DMS114 treated with DMSO at 0.1 percent for 48 hours (cell line): ENCODE data around the gene ITGB2.
"Not testable (repeated sequence)": the region's sequence is repeated elsewhere in the genome, so short reads cannot be mapped to it uniquely, and the experiment has no call there.

Source experiments
- DNase-seq: peaks from one replicate; lab custom pipeline; 2025; ENCODE audit not compliant: unreplicated experiment; lab: John Stamatoyannopoulos, UW

ITGB2 gene

DNA sequence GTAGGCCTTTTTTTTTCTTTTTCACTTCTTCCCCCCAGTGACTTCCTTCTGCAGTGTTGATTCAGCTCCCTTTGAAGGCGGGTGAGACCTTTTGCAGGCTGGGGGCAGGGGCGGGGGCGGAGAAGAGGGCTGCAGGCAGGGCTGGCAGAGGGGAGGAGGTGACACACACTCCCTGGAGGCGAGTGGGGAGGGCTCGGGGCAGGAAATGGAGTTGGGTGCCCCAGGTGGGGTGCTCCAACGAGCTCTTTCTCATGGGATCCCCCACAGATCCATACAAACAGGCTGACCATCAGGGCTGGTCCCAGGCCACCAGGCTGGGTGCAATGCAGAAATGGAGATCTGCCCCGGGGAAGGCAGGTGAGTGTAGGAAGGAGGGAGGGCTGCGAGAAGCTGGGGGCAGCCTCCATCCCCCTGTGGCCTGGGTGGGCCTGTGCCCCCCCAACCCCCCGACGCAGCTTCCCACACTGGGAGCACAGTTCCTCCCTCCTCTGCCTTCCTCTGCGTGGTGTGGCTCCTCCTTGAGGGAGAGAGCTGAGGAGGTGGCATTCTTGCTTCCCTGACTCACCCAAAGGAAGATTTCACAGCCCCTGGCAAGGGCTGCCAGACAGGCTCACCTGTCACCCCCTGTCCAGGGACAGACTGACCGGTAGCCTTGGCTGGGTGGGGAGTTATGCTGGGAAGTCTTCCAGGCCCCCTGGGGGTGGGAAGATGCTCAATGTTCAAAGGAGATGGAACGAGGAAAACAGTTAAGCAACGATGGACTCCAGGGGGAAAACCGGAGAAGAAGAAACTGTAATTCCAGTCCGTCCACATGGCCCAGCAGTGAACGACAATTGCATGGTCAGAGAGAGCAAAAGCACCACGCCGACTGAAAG is 7.1 kb upstream of the ITGB2 start:
- DNase-seq = no peak

DNA sequence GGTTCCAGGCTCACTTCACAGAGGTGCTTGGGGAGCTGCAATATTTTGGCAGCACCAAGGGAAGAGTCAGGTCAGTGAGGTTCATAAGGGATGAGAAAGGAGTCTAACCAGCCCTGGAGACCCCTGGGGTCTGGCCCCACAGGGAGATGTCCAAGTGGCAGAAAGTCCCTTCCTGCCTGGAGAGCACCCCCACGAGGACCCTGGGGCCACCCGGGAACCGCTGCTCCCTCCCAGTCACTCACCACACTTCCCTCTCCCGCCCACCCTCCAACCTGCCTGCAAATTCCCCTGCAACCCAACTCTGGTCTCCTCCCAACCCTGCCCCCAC is 6.5 kb upstream of the ITGB2 start:
- no peak for DNase-seq

DNA sequence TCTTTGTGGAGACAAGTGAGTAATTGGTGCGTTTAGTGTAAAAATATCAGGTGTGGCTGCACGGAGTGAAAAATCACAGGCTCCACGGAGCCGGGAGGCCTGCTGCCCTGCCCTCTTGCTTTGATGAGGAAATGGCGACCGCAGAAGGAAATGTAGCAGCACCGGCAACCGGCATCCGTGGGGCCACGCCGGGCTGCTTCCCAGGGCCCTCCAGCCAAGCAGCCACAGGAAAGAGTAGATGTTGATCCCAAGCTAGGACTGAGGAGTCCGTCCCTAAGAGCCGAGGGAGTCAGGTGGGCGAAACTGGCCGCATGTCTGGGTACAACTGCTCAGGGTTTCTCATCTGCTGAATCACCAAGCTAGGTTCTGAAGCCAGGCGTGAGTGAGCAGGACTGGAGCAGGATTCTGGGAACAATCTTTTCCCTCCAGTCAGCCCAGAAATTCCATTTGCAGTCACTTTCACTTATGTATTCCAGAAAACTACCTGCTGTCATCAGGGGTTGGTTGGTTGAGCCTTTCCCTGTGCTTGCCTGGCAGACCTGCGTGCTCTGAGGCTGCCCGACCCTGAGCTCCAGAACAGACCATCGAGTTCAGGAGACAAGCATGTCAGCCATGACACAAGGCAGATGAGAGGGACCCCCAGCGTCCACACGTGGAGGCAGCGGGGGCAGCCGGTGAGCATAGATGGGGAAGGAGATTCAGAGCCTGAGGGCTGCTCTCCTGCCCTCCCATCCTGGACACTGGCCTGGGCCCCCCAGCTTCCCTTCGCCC is 5.8 kb upstream of the ITGB2 start:
- no peak for DNase-seq

DNA sequence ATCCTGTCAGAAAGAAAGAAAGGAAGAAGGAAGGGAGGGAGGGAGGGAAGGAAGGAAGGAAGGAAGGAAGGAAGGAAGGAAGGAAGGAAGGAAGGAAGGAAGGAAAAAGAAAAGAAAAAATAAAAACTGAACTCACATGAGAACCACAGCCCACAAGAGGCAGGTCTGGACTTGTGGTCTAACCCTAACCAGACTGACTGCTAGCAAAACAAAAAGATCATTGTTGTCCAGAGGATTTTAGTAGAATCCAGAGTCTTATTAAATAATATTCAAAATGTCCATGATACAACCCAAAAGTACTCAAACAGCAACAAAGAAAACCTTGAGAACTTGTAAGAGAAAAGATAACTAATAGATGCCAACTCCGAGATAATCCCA is 4.7 kb upstream of the ITGB2 start:
- no peak for DNase-seq

DNA sequence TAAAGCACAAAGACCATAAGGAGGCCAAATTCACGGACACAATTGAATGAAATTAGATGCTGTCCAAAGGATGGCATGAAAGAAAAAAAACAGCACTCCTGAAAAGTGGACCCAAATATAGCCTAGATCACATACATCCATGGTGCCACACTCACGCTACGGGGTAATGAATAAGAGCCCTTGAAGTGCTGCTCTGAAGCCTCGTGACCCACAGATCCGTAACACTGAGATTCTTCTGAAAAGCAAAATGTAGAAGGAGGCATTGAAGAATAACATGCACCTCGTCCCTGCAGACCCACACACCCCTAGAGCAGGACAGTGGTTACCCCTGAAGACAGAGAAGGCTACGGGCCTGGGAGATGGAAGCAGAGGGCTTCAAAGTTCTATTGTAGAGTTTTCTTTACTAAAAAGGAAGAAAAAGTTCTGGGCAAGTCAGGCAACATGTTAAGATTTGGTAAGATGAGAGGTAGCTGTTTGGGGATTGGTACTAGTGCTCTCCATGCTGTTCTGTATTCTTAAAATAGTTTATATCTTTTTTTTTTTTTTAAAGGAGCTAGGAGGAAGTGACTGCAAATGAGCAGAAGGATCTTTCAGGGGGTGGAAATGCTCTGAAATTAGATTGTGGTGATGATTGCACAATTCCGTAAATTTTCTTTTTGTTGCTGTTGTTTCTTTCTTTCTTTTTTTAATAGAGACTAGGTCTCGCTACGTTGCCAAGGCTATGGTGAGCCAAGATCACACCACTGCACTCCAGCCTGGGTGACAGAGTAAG is 4.1 kb upstream of the ITGB2 start:
- DNase-seq = no peak

DNA sequence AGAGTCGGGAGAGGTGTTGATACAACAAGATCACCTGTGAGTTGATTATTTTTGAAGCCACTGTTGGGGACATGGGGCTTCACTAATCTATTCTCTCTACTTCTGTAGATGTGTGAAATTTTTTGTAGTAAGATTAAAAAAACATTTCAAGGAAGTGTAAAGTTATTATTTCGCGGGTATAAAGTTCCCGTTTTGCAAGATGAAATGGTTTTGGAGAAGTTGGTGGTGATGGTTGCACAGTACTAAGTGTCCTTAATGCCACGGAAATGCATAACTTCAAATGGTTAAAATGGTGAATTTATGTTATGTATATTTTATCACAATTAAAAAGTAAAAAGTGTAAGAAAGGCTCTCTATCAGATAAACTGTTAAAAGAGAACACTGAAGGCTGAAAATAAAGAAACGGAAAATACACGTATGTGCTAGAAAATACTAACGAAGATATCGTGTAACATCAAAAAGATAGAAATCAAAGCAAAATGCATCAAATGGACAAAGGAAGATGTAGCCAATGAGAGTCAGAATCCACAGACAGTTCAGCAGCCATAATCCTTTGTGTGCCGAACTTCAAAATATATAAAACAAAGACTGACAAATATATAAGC is 2.9 kb upstream of the ITGB2 start:
- no peak for DNase-seq

DNA sequence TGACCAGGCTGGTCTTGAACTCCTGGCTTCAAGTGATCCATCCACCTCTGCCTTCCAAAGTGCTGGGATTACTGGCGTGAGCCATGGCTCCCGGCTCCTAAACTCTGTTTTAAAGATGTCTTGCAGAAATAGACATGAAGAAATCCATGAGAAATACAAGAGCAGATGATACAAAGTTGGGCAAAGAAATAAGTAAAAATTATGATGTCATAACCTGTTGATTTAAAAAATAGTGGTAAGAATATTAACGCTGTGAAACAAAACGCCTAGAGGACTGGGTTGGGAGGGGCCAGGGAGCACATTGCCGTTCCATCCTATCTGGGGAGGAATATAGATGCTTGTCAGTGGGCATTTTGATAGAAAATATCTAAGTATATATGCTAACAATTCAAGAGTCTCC is 1.2 kb upstream of the ITGB2 start:
- no peak for DNase-seq

DNA sequence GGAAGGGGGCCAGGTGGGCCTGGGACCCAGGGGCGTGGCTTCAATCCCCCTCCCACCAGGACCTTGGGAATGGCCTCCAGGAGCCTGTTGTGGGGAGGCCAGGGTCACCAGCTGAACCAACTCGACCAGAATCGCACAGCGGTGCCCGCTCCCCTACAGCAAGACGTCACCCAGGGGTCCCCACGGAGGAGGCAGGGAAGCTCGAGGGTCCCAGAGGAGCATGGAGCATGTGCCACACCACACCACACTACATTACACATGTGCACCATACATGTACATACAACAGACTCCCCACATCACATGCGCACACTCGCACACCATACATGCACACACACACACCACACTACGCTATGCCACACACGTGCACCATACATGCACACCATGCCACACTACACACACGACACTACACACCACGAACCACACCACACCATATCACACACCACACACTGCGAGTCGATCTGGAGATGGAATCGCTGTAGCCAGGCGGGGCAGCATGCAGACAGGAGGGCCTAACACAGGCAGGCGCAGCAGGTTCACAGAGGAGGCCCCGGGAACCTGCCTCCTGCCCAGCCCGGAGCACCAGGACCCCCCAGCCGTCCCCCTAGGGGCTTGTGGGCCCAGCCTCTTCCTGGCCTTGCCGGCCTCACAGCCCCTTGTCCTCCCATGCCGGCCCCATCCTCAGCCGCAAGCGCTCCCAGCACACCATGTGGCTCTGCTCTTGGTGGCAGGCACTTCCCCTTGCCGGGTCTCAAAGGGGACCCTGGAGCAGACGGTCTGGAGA is 596 bp downstream of the ITGB2 start:
- DNase-seq = no peak

DNA sequence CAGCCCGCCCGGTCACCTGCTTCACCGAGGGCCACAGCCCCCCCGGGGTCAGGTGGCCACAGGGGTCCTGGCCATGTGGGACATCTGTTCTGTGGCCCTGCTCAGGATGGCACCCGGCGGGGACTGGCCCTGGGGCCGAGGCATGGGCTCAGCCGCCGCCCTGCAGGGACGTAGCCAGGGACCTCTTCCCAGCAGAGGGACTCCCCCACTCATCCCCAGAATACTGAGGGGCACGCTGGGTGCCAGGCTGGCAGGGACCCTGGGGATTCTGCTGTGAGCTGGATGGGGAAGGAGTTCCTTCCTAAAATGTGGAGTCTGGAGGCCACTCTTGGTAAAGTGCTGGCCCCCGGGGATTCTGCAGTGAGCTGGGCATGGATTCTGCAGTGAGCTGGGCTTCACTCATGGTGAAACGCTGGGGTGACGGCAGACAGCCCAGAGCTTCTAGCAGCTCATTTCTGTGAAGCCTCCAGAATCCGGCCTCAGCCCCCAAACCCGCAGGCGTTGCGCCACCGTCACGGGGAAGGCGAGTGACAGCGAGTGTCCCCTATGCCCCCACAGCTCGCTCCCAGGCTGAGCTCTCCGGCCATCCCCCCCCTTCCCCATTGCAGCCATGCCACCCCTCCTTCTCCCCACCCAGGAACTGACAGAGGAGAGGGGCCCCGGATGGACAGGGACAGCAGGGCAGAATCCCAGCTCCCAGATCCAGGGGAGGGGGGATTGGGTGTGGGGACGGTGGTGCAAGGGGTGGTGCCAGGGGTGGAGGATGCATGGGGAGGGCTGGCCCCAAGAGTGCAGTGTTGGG is 1.4 kb downstream of the ITGB2 start:
- no peak for DNase-seq

DNA sequence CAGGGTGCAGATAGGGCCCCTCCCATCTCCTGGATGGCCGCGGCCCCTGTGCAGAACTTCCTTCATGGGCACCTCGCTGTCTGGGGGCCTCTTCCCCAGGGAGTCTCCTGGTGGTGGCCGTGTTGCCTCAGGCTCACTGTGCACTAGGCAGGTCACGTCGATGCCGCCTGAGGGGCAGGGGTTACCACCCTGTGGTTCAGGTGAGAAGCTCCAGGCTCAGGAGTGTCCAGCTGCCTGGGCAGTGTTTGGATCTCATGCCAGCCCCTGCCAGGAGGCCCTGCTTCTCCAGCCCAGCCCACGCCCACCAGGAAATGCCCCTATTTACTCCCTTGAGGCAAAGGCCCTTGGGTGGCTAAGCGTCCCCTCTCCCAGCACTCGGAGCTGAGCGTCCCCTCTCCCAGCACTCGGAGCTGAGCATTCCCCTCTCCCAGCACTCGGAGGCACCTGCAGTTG is 2.1 kb downstream of the ITGB2 start:
- no peak for DNase-seq

DNA sequence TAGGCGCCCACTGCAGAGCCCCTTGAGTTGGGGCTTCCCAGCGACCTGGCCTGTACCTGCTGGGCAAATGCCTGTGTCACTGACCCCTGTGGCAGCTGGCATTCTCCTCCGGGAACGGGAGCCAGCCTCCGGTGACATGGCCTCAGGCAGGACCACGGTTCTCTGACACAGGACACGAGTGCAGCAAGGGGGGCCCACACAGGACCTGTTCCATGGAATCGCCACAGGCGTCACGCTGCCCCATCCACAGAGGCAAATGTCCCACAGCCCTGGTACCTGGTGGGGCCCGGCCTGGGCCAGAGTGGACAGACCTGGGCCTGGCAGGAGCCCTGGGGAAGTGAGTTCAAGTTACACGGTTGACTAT is 2.6 kb downstream of the ITGB2 start:
- no peak for DNase-seq

DNA sequence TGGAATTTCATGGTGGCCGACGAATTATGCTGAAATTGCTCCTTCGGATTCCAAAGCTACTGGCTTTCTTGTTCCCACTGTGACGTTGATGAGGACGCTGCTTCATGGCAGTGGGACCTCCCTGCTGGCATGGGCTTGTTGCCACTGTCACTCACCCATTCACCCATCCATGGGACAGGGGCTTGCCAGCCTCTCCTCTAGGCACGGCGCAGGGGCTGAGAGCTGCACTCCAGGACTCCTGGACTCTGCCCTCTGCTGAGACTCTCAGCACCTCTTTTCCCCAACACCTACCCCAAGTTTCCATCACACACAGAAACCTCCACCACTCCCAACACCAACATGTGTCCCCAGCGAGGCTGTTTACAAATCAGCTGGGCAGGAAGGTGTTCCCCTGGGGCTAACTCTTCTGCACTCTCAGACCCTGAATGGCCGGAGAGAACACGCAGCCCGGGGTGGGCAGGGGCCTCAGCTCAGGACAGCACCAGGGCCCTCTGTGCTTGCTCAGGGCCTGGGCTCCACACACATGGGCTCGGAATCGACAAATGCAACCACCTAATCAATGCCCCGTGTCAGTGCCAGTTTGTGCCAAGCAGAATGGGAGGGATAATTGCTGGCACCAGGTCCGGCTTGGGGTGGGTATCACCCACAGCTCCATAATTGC is 3.1 kb downstream of the ITGB2 start:
- DNase-seq = no peak

DNA sequence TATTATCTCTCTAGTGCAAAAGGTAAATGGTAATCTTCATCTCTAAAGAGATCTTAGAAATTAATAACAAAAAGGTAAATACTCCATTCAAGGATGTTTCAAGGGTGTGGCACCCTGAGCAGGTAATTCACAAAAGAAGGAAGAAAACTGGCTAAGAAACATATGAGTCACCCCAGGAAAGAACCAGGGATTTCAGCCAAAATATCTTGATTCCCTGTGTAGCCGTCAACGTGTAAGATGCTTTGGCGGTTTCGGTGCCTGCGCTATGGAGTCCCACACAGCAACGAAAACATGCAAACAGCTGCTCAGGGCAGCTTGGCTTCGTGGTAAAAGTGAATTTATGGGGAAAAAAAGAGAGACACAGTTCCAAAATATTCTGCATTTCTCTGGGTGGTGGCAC is 3.7 kb downstream of the ITGB2 start:
- no peak for DNase-seq

DNA sequence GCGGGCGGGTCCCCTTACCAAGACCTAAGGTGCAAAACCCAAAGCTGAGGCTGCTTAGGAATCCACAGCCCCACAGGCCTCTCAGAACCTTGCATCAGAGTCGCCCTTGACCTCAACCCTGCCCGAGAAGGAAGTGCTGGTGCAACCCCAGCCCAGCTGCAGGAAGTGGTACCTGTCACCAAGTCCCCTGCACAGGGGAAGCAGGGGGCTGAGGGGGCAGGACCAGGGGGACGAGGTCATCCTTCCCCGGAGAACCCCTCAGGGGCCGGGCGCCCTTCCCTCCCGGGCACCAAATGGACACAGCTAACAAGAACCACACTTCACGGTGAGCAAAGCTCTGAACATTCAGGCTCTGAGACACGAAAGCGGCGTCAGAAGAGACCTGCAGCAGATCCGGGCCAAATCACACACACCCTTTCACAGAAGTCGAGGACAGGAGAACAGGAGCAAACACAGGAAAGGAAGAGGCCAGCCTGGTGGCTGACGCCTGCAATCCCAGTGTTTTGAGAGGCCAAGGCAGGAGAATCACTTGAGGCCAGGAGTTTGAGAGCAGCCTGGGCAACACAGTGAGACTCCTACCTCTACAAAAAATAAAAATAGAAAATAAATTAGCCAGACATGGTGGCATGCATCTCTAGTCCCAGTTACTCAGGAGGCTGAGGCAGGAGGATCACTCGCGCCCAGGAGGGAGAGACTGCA is 6.4 kb downstream of the ITGB2 start:
- no peak for DNase-seq

DNA sequence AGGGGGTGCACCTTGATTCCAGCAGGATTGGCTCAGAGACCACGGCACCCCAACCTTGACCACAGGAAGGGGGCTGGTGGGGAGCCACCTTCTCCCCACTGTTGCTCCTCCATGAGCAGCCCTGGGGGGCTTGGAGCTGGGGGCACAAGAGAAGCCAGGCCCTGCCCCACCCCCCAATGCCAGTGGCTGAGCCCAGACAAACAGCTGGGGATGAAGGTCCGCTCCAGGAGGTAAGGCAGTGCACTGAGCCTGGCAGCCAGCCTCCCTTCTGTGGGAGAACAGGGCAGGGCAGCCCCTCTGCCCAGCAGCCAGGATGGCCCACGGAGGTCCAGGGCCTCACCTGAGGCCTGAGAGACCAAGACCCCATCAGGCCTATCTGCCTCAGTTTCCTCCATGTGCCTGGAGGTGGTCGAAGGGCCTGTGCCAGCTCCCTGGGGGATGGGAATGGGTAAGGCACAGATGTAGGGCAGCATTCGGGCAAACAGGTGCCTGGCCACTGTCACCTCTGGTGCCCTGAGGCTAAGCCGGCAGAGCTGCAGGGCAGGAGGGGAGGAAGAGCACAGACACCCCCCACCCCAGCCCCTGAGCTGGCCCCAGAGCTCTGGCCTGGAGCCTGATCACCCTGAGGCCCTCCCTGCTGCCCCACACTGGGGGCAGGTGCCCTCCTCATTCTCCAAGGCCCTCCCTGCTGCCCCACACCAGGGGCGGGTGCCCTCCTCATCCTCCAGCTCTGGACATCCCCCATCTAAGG is 7.1 kb downstream of the ITGB2 start:
- DNase-seq = no peak

DNA sequence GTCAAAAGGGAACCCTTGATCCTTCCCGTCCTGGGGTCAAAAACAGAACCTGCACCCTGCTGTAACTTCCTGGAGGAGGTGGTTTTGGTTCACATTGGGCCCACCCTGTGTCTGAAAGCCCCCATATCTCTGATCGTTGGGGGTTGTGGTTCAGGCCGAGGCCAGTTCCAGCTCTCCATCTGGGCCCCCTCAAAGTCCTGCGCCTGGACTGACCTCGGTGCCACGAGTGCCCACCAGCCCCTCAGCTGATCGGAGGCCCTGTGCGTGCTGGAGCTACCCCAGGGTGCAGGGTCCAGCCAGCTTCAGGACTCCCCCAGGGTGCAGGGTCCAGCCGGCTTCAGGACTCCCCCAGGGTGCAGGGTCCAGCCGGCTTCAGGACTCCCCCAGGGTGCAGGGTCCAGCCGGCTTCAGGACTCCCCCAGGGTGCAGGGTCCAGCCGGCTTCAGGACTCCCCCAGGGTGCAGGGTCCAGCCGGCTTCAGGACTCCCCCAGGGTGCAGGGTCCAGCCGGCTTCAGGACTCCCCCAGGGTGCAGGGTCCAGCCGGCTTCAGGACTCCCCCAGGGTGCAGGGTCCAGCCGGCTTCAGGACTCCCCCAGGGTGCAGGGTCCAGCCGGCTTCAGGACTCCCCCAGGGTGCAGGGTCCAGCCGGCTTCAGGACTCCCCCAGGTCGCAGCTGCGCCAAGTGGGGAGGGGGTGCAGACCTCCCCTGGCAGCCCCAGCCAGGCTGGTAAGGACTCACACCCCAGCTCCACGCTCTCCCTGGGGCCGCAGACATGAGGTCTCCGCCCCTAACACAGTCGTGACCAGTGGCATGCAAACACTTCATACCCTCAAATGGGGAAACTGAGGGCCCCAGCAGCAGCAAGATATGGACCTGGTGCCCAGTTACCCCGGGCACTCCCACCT is 7.9 kb downstream of the ITGB2 start:
- DNase-seq = not testable (repeated sequence)

DNA sequence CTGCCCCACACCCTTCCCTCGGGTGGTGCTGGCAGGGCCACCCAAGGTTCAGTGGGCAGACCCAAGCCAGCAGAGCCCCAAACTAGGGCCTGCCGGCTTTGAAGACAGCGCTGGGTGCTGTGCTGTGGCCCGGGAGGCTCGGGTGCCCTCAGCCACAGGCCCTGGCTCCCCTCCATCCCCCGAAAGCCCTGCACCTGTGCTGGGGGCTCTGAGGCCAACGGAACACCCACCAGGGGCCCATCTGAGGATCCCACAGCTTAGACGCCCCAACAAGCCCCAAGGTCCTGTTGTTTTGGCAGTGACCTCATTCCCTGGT is 8.6 kb downstream of the ITGB2 start:
- DNase-seq = no peak
